Stimulated activated CD4-positive, alpha-beta T cell treated with anti-CD3 and anti-CD28 coated beads, Interleukin-15, amount 100 ng/mL, for 1 hour (primary cell): ENCODE results near the gene MGARP.

ENCODE experiments used
- DNase-seq, 2 donors: peaks; one replicate each; pipeline ENCODE4 v3.0.0-alpha.2; 2020; ENCODE audit warnings: low read depth in 1 of 2, low spot score in 1 of 2

Gene MGARP

GRCh38 chr4:139245590-139245989, 34.4 kb downstream of the MGARP start:
- DNase-seq: no peak

GRCh38 chr4:139243448-139244365, 36.3 kb downstream of the MGARP start:
- DNase-seq: no peak

DNA sequence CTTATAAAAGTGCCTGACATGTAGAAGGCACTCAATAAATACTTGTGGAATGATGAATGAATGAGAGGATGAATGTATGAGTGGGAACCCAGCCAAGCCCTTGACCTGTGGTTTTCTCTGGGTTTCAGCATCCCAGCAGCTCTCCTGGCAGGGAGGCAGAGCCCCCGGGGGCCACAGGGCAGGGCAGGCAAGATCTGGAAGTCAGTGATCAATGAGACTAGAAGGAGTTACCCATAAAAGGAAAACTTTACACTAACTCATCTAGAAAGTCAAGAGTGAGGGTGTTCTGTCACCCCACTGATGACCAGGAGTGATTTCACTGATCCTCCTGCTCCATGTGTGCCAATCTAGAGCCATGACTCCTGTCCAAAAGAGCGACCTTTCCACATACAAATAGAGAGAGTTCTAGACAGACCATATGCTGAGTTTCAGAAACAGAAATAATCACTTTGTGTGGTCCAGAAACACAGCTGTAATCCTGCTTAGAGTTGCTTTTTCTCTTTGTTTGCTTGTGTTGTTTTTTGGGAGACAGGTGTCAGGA, 37.4 kb downstream of the MGARP start:
- DNase-seq: no peak

DNA sequence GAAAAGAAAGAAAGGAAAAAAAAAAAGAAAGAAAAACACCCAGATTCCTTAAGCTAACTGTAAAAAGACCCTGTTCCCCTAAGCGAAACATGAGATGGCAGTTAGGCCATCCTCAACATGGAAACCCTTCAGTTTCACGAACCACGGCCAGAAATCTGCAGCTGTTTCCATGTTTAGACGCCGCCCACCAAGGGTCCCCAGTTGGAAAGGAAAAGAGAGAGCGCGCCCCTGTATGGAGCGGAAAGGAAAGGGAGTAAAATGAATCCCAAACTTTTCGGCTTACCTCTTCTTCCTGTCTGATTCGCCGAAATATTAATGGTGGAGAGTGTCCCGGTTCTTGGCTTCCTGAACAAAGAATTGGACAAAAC, 38.3 kb downstream of the MGARP start:
- DNase-seq: no peak

- DNase-seq: no peak
Measured at GRCh38 chr4:139241086-139241783, 38.8 kb downstream of the MGARP start.

DNA sequence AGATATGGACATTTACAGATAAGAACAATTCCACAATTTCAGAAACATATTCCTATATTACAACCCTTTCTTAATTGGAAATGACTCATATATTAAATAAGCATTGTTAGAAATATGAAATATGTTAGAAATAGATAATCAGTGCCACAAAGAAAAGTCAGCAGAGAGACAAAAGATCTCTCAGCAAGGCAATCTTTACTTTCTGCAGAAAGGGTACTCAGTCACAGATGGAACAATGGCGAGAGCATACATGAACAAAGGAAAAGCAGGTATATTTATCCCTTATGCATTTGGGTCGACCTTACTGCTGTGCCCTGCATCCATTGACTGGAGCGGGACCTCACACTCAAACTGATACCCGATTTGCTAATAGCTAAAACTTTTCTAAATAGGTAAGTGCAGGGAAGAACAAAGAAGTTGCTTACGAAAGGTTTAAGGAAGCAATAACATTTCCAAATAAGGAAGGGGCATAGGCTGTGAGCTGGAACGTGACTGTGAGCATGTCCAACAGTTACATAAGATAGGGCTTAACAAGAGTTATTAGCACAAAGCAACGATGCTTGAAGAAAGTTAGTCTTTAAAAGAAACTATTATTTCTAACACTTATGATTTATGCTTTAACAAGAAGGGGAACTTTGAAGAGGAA, 40.8 kb downstream of the MGARP start:
- DNase-seq: no peak

DNA sequence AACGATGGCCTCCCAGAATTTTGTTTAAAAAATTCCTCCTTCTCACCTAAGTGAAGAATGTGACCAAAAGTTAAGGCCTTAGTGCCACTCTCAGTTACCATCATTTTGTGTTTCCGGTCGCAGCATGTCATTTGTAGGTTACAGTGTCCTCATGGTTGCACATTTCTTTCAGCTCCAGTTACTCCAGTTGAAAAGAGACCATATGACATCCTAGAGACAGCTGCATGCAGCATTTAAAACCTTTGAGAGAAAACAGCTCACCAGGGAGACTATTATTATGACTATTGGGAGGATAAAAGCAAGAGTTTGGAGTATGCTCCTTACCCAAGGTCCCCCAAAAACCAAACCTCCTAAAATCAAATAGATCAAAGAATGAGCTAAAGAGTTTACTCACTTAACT, 45.8 kb downstream of the MGARP start:
- no peak for DNase-seq

DNA sequence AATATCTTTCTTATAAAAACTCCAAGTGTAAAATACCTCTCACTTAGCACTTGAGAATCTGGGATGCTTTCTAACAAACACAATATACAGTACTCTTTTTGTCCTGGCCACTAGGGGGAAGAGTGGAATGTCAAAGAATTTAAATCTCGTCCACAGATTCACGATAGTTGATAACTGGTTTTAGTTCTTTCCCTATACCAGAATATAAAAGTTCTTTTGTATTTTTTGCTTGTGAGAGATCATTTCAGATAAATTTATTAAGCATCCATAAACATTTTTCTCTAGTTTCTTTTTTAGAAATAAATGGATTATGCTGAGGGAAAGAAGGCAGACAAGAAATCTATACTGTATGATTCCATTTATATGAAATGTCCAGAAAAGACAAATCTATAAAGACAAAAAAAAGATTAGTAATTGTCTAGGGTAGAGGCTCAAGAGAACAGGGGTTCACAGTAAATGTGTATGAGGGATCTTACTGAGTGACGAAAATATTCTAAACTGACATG, 50.4 kb downstream of the MGARP start:
- no peak for DNase-seq

DNA sequence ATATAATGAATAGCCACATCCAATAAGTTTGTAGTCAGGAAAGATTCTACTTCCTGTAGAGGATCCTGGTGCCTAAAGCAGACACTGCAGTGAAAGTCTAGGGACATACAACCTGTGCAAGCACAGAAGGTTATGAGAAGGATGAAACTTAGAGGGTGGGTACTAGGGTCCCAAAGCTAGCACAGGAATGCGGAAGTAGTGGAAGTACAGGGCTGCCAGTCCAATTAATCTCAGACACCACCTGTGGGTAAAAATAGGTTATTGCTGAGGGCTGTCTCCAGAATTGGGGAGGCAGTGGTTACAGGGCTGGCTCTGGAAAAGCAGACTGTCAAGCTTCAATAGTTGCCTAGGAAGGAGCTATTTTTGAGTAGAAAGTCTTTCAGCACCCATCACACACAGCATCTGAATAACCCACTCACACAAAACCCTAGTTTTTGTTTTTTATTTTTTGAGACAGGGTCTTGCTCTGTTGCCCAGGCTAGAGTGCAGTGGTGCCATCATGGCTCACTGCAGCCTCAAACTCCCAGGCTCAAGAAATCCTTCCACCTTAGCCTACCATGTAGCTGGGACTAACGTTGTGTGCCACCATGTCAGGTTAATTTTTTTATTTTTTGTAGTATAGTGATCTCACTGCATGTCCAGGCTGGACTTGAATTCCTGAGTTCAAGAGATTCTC, 52.2 kb downstream of the MGARP start:
- no peak for DNase-seq

DNA sequence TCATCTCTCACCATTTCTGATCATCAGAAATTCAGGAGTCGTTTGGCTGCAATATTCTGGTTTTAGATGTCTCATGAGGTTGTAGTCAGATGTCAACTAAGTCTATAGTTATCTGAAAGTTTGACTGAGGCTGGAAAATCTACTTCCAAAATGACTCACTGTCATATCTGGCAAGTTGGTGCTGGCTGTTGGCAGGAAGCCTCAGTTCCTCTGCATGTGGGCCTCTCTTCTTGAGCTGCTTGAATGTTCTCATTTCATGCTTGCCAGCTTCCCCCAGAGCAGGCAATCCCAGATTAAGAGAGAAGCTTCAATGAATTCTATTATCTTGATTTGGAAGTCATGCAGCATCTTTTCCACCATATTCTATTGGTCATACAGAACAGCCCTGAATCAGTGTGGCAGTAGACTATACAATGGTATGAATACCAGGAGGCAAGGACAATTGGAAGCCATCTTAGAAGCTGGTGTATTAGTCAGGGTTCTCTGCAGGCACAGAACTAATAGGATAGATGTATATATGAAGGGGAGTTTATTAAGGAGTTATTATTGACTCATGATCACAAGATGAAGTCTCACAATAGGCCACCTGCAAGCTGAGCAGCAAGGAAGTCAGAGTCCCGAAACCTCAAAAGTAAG, 56.2 kb downstream of the MGARP start:
- no peak for DNase-seq

GRCh38 chr4:139222215-139222614, 57.8 kb downstream of the MGARP start:
- DNase-seq: no peak

- DNase-seq: no peak
Measured at GRCh38 chr4:139221687-139222086, 58.3 kb downstream of the MGARP start.

- DNase-seq: no peak
Measured at GRCh38 chr4:139219450-139220055, 60.5 kb downstream of the MGARP start.
